ENCODE data around the gene ABHD6.
"Not testable (repeated sequence)": the region's sequence is repeated elsewhere in the genome, so short reads cannot be mapped to it uniquely, and the experiment has no call there.

Gene ABHD6

GRCh38 chr3:58324391-58325390 is 87.1 kb downstream of the ABHD6 start:
- no peak for DNase-seq

DNA sequence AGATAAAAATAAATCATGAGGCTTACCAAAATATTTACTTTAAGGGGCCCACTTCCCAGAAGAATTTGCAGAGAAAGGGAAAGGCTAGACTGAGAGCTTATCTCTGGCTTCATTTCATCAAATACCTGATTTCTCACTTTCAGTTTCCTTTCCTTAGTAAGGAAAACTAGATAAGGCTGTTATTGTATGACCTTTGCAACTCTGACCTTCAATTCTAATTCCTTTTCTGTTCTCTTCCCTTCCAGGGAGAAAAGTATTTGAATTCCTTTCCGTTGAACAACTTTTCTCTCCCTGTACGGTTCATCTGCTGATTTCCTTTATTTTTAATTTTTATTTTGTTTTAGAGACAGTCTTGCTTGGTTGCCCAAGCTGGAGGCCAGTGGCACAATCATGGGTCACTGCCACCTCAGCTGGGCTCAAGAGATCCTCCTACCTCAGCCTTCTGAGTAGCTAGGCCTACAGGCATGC is 88.0 kb downstream of the ABHD6 start:
- peak; percentile 47 for DNase-seq

DNA sequence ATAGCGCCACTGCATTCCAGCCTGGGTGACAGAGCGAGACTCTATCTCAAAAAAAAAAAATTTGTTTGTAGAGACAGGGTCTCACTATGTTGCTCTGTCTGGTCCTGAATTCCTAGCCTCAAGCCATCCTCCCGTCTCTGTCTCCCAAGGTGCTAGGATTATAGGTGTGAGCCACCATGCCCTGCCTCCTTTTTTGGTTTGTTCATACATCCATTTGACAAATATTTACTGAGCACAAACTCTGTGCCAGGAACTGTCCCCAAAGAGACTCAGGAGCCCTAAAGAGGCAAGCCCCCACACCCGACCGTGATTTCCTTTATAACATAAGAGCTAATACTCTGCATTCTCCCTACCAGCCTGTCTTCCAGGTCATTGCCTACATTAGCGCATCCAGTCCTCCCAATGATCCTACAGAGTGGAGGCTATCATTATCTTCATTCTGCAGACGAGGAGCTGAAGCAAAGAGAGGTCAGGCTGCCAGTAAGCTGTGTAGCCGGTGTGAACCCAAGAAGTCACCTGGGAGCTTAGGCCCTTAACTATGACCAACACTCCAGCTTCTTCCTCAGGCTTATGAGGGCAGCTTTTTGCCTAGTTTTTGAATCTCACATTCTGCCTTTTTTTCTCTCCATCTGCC is 88.8 kb downstream of the ABHD6 start:
- DNase-seq, result no peak

DNA sequence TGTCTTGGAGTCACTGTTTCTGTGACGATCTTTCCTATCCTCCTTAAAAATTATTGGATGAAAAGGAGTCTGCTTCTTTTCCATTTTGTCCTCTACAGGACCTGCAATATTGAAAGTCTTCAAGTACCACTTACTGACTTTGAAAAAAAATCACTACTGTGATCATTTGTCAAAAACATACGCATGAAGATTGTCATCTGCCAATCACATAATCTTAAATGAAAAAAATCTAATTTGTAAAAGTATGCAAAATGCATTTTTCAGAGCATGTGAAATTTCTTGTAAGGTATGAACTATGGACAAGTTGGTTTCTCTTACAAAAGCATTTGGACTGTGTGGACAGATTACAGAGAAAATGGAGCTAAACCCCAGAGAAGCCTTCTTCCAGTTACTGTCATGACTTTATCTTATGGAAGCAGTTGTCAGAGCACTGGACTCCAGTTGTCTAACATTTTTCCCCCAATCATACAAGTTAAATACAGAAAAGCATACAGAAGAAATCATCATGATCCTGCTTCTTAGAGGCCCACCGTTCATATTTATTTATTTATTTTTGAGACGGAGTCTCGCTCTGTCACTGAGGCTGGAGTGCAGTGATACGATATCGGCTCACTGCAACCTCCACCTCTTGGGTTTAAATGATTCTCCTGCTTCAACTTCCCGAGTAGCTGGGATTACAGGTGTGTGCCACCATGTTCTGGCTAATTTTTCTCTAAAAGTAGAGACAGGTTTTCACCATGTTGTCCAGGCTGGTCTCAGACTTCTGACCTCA is 91.7 kb downstream of the ABHD6 start:
- DNase-seq, result peak; percentile 27

DNA sequence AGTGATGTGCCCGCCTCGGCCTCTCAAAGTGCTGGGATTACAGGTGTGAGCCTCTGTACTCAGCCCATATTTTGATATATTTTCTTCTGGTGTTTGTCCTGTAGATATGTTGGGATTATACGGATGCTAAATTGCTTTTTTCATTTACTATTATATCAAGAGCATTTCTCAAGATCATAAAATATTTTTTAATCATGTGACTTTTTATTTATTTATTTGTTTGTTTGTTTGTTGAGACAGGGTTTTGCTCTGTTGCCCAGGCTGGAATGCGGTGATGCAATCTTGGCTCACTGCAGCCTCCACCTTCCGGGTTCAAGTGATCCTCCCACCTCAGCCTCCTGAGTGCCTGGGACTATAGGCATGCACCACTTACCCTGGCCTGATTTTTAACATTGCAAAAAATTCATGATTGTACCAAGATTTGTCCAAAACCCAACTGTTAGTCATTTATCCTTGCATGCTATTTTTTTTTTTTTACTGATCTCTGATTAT is 92.4 kb downstream of the ABHD6 start:
- no peak for DNase-seq

DNA sequence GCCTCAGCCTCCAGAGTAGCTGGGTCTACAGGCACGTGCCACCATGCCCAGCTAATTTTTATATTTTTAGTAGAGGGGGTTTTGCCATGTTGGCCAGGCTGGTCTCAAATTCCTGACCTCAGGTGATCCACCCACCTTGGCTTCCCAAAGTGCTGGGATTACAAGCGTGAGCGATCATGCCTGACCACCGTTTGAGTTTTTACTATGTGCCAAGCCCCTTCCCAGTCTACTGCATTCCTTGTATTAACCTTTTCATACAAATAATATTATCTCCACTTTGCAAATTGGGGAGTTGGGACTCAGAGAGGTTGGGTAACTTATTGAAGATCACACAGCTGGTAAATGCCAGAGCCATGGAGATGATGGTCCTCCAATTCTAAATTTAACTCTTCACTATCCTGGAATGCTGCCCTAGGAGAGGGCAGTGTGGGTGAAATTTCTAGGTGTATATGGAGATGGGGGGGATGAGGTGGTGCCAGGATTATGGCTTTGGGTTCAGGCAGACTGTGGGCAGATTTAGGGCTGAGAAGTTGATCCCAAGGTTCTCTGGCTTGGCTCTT is 94.1 kb downstream of the ABHD6 start:
- DNase-seq, result no peak

GRCh38 chr3:58332575-58333188 is 95.1 kb downstream of the ABHD6 start, which contains the start of gene PXK:
TSS of gene PXK (plus strand) at chr3:58332892. CDS start at chr3:58332989, 97 bp downstream.
- DNase-seq, result peak; percentile 82

GRCh38 chr3:58333206-58334012 is 95.8 kb downstream of the ABHD6 start:
- DNase-seq, result peak; percentile 69

GRCh38 chr3:58334013-58334321 is 96.4 kb downstream of the ABHD6 start:
- peak; percentile 52 for DNase-seq

- DNase-seq, result peak; percentile 75
Measured at GRCh38 chr3:58334506-58334884, 96.9 kb downstream of the ABHD6 start.

DNA sequence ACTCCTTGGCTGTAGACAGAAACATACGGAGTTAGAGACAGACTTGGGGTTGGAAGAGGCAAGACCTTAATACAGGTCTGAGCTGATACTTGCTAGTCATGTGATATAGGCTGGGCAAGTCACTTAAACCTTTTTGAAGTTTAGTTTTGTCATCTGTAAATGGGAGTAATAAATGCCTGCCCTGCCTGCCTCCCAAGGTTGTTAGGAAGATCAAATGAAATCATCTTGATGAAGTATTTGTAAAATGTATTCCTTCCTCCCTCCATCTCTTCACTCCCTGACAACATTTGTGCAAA is 98.0 kb downstream of the ABHD6 start:
- DNase-seq, result no peak

- DNase-seq, result peak; percentile 18
Measured at GRCh38 chr3:58336135-58336882, 98.7 kb downstream of the ABHD6 start.

DNA sequence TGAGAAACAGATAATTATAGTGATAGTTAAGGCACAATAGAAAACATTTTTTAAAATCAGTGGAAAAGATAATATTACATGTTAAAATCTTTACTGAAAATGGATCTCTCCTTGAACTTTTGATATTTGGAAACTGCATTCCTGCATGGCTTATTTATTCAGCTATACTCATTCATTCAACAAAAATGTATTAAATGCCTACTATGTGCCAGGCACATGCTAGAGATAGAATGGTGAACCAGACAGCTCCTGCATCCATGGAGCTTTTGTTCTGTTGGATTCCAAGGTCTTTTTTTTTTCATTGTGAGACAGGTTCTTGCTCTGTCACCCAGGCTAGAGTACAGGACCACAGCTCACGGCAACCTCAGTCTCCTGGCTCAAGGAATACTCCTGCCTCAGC is 99.6 kb downstream of the ABHD6 start:
- no peak for DNase-seq

- DNase-seq, result not testable (repeated sequence)
Measured at GRCh38 chr3:58339146-58339545, 101.6 kb downstream of the ABHD6 start.

DNA sequence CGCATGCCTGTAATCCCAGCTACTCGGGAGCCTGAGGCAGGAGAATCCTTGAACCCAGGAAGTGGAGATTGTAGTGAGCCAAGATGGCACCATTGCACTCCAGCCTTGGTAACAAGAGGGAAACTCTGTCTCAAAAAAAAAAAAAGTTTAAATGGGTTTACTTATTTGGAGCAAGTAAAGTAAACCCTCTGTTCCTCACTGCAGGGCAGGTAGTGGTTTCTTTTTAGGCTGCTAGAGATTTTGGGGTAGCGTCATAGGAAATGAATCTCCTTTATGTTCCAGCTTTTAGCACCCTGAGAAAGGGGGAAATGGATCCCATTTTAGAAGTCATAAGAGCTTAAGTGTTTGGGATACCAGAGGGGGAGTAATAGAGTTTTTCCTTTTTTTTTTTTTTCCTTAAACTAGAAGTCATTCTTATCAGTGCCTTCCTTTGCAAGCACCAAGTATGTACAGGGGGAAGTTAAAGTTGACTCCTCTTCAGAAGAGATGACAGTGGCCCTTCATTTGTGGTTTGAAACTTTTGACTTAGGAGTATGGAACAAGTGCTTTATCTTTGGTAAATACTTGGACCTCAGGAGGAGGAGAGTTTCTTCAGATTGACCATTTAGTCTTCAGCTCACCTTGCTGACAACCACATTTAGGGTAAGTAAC is 103.1 kb downstream of the ABHD6 start:
- peak; percentile 70 for DNase-seq

GRCh38 chr3:58341376-58341775 is 103.8 kb downstream of the ABHD6 start:
- DNase-seq, result no peak

GRCh38 chr3:58342676-58343075 is 105.1 kb downstream of the ABHD6 start:
- DNase-seq, result no peak
